GM12874 (cell line): ENCODE results near the gene TYK2.

Source experiments
- CTCF ChIP-seq: IDR thresholded peaks from 2 replicates; pipeline ENCODE4 v1.5.1; 2011; ENCODE audit warnings: low read depth, mild to moderate bottlenecking, control low read depth, low read length, moderate library complexity; ENCODE audit not compliant: insufficient read depth

TYK2 gene

DNA sequence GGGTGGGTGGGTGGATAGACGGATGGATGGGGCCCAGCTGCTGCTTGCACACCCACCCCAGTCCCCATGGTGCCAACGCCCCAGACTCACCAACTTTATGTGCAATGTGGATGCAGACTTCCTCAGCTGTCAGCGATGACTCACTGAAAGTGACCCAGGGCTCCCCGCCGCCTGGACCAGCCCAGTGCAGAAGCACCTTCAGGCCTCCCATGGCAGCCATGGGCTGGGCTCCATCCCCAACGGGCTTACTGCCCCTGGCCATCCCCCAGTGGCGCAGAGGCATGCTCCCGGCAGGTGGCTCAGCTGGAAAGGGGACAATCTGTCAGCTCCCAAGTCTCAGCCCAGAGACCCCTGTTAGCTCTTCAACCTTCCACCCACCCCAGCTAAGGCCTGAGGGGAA lies 2.2 kb downstream of the TYK2 start:
- TF ChIP-seq CTCF = no peak

DNA sequence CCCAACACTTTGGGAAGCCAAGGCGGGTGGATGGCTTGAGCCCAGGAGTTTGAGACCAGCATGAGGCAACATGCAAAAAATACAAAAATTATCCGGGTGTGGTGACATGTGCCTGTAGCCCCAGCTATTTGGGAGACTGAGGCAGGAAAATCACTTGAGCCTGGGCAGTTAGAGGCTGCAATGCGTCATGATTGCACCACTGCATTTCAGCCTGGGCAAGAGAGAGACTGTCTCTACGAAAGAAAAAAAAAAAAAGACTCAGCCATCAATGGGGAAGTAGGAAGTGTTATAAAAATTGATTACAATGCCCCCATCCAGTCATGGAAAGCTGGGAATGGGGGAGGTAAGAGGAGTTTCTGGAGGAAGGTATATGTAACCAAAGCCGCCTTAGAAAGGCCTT lies 5.4 kb downstream of the TYK2 start:
- no peak for TF ChIP-seq CTCF

- TF ChIP-seq CTCF = no peak
Measured at GRCh38 chr19:10372690-10373089, 7.7 kb downstream of the TYK2 start.

GRCh38 chr19:10368101-10368803 lies 12.1 kb downstream of the TYK2 start:
- no peak for TF ChIP-seq CTCF

GRCh38 chr19:10365518-10365917 lies 14.9 kb downstream of the TYK2 start:
- no peak for TF ChIP-seq CTCF

DNA sequence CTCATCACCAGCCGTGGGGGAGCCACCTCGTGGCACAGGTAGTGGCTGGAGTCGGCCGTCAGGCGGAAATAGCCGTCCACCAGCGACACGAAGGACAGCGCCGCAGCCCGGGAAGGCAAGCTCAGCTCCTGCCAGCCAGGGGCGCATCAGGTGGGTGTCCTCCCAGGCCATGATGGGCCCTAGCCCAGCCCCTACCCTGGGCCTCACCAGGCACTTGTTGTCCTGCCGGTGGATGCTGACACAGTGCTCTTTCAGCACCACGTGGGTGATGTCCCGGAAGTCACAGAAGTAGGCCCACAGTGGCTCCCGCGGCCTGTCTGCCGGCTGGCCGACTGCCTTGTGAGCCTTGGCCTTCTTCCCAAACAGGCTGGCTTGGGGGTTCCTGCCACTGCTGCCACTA lies 15.7 kb downstream of the TYK2 start:
- TF ChIP-seq CTCF = no peak

GRCh38 chr19:10363789-10364281 lies 16.5 kb downstream of the TYK2 start:
- no peak for TF ChIP-seq CTCF

DNA sequence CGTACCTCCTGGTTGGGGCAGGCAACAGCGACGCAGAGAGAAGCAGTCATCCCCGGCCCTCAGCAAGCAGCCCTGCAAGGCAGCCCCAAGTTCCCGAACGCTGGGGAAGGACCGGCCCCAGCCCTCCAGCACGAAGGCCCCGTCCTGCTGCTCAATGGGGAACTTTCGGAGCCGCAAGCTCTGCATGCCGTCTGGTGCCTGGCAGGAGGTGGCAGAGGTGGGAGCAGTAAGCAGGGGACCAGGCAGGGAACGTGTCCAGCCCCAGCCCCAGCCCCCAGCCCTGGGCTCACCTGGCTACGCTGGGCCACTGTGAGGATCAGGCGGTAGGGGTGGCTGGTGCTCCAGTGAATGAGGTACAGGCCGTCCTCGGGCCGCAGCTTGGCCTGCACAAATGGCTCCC lies 18.1 kb downstream of the TYK2 start:
- no peak for TF ChIP-seq CTCF
